Activated T-cell treated with anti-CD3 and anti-CD28 coated beads, Interleukin-2, amount 50 U/mL, for 1 hour (primary cell): ENCODE data around the gene SPINT2.
"Not testable (repeated sequence)": the region's sequence is repeated elsewhere in the genome, so short reads cannot be mapped to it uniquely, and the experiment has no call there.

ENCODE experiments used
- DNase-seq: peaks from one replicate; pipeline ENCODE4 v3.0.0-alpha.2; 2020

The SPINT2 gene

GRCh38 chr19:38264486-38265212, at the start of gene SPINT2:
SPINT2 (plus strand) TSS chr19:38264573; CDS start chr19:38264893, 320 bp downstream.
- no peak for DNase-seq

- DNase-seq, result no peak
Observed at GRCh38 chr19:38216785-38217641, 47.4 kb upstream of the SPINT2 start.

GRCh38 chr19:38218204-38218603, 46.2 kb upstream of the SPINT2 start:
- DNase-seq, result no peak

GRCh38 chr19:38219221-38219620, 45.2 kb upstream of the SPINT2 start:
- no peak for DNase-seq

GRCh38 chr19:38221421-38221820, 43.0 kb upstream of the SPINT2 start:
- no peak for DNase-seq

- DNase-seq, result no peak
Observed at GRCh38 chr19:38221919-38222830, 42.2 kb upstream of the SPINT2 start.

GRCh38 chr19:38223119-38223523, 41.3 kb upstream of the SPINT2 start:
- DNase-seq, result no peak

- no peak for DNase-seq
Observed at GRCh38 chr19:38223617-38224013, 40.8 kb upstream of the SPINT2 start.

GRCh38 chr19:38224014-38224862, 40.1 kb upstream of the SPINT2 start, which contains the start of gene DPF1:
DPF1 (minus strand) TSS chr19:38224222; CDS start chr19:38224142, 80 bp downstream.
- DNase-seq, result peak; percentile 50

GRCh38 chr19:38224863-38225218, 39.5 kb upstream of the SPINT2 start:
- not testable (repeated sequence) for DNase-seq

GRCh38 chr19:38227287-38228004, 36.9 kb upstream of the SPINT2 start:
- DNase-seq, result no peak

GRCh38 chr19:38228005-38228377, 36.4 kb upstream of the SPINT2 start:
- no peak for DNase-seq

GRCh38 chr19:38228491-38229439, 35.6 kb upstream of the SPINT2 start:
- no peak for DNase-seq

- peak; percentile 70 for DNase-seq
Observed at GRCh38 chr19:38229585-38230073, 34.7 kb upstream of the SPINT2 start.

- DNase-seq, result not testable (repeated sequence)
Observed at GRCh38 chr19:38230506-38231133, 33.8 kb upstream of the SPINT2 start.

- DNase-seq, result no peak
Observed at GRCh38 chr19:38231918-38232317, 32.5 kb upstream of the SPINT2 start.

- DNase-seq, result peak; percentile 75
Observed at GRCh38 chr19:38233740-38234251, 30.6 kb upstream of the SPINT2 start.

GRCh38 chr19:38234615-38235014, 29.8 kb upstream of the SPINT2 start:
- DNase-seq, result no peak

GRCh38 chr19:38239816-38240215, 24.6 kb upstream of the SPINT2 start:
- DNase-seq, result no peak
